ENCODE data around the gene DNHD1. TPM values are rescaled to one million over a fixed set of nuclear protein-coding genes. Genes with fewer than 3 reads are reported as not detected.
A peak's percentile ranks its signal among the peaks of the same experiment; 100 is the strongest.

Gene DNHD1
- total and polyA plus RNA-seq, 2 of the 13 experiments (the other 11 are each of a cell fraction or from before 2014, with no cell fraction given): 2.7 to 9.3 TPM

DNA sequence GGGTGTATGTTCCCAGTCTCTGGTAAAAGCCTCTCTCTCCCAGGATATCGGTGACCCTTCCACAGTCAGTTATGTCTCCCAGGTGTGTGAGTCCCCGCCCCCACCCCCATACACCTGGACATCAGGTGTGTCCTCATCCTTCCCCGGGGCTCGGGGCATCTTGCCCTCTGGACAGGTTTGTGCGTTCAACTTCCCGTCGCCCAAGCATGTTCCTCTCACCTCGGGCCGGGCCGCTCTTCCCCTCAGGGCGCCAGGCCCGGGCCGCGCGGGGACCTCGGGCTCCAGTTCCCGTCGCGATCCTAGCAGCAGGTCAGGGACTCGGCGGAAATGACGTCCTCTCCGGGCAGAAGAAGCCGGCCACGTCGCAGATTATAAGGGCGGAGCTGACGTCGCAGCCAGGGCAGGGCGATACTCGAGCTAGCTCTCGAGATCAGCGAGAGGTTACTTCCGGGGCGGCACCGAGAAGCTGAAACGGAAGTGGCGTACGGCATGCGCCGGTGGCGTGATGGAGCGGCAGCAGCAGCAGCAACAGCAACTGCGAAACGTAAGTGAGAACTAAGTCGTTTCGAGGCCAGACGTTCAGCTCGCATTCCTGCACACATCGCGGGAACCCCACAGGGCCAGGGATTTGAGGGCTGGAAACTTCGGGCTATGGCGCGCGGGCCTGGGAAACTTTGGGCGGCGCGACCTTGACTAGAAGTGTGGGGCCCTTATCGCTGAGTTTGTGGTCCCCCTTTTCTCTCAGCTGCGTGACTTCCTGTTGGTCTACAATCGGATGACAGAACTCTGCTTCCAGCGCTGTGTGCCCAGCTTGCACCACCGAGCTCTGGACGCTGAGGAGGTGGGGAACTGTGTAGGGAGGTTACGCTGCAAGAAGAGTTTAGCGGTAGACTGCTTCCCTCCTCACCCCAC is 15.8 kb upstream of the DNHD1 start, which contains the start of the genes ARFIP2 and TIMM10B (continued):
- TF ChIP-seq HDAC2 (CRISPR knock-in tag; IDR thresholded peaks at IDR 0.05) (peak; percentile 59; the same call in 1 of the 2 replicates), ZSCAN22 (CRISPR knock-in tag; IDR thresholded peaks at IDR 0.05) (0 out of 2 replicates have a peak, but pooled peaks have one; percentile 23), HDAC1 (CRISPR knock-in tag; IDR thresholded peaks at IDR 0.05) (no peak), ZBTB42 (CRISPR knock-in tag; IDR thresholded peaks at IDR 0.05) (no peak), ZNF607 (CRISPR knock-in tag; IDR thresholded peaks at IDR 0.05; ENCODE audit: borderline replicate concordance) (peak; percentile 97; the same call in 1 of the 2 replicates), KLF12 (CRISPR knock-in tag; IDR thresholded peaks at IDR 0.05; ENCODE audit: borderline replicate concordance) (peak; percentile 27; the same call in 1 of the 2 replicates), ADNP (CRISPR knock-in tag; IDR thresholded peaks at IDR 0.05) (no peak), BHLHE40 (IDR thresholded peaks at IDR 0.05; ENCODE audit: low read length) (peak; percentile 54), KAT7 (CRISPR knock-in tag; IDR thresholded peaks at IDR 0.05; ENCODE audit: borderline replicate concordance) (no peak), ZNF776 (CRISPR knock-in tag; IDR thresholded peaks at IDR 0.05) (peak; percentile 87), EZH2 (conservative IDR thresholded peaks at IDR 0.05; ENCODE audit: low read depth, low read length) (no peak), ZNF563 (CRISPR knock-in tag; IDR thresholded peaks at IDR 0.05) (peak; percentile 86), FOXK1 (CRISPR knock-in tag; IDR thresholded peaks at IDR 0.05; ENCODE audit: borderline replicate concordance, low read depth) (peak; percentile 84), ZMYM2 (CRISPR knock-in tag; IDR thresholded peaks at IDR 0.05) (no peak), CCDC6 (CRISPR knock-in tag; IDR thresholded peaks at IDR 0.05) (no peak), ZSCAN20 (CRISPR knock-in tag; IDR thresholded peaks at IDR 0.05; ENCODE audit: borderline replicate concordance) (no peak), ZNF331 (CRISPR knock-in tag; IDR thresholded peaks at IDR 0.05) (peak; percentile 47; the same call in 1 of the 2 replicates), FOXA3 (CRISPR knock-in tag; IDR thresholded peaks at IDR 0.05) (peak; percentile 70), ZNF749 (CRISPR knock-in tag; IDR thresholded peaks at IDR 0.05; ENCODE audit: borderline replicate concordance) (peak; percentile 85; the same call in 1 of the 2 replicates), IKZF4 (CRISPR knock-in tag; IDR thresholded peaks at IDR 0.05; ENCODE audit: borderline replicate concordance, low read depth, not compliant biosample characterization) (peak; percentile 49)
- TF ChIP-seq, protein P1, sequence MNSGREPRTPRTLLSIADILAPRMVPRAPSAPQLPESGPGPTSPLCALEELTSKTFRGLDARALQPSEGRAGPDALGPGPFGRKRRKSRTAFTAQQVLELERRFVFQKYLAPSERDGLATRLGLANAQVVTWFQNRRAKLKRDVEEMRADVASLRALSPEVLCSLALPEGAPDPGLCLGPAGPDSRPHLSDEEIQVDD (CRISPR knock-in tag; IDR thresholded peaks at IDR 0.05; ENCODE audit: borderline replicate concordance): 0 out of 2 replicates have a peak, but pooled peaks have one; percentile 85
- TF ChIP-seq, protein P2, sequence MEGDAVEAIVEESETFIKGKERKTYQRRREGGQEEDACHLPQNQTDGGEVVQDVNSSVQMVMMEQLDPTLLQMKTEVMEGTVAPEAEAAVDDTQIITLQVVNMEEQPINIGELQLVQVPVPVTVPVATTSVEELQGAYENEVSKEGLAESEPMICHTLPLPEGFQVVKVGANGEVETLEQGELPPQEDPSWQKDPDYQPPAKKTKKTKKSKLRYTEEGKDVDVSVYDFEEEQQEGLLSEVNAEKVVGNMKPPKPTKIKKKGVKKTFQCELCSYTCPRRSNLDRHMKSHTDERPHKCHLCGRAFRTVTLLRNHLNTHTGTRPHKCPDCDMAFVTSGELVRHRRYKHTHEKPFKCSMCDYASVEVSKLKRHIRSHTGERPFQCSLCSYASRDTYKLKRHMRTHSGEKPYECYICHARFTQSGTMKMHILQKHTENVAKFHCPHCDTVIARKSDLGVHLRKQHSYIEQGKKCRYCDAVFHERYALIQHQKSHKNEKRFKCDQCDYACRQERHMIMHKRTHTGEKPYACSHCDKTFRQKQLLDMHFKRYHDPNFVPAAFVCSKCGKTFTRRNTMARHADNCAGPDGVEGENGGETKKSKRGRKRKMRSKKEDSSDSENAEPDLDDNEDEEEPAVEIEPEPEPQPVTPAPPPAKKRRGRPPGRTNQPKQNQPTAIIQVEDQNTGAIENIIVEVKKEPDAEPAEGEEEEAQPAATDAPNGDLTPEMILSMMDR (CRISPR knock-in tag; IDR thresholded peaks at IDR 0.05): no peak; the same call in 1 of the 2 replicates
- TF ChIP-seq, protein P3, sequence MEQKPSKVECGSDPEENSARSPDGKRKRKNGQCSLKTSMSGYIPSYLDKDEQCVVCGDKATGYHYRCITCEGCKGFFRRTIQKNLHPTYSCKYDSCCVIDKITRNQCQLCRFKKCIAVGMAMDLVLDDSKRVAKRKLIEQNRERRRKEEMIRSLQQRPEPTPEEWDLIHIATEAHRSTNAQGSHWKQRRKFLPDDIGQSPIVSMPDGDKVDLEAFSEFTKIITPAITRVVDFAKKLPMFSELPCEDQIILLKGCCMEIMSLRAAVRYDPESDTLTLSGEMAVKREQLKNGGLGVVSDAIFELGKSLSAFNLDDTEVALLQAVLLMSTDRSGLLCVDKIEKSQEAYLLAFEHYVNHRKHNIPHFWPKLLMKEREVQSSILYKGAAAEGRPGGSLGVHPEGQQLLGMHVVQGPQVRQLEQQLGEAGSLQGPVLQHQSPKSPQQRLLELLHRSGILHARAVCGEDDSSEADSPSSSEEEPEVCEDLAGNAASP (CRISPR knock-in tag; IDR thresholded peaks at IDR 0.05; ENCODE audit: borderline replicate concordance): no peak

Measured in HepG2 (cell line).